CD1c-positive myeloid dendritic cell (primary cell): Measurements from ENCODE around the gene NASP.
A peak's percentile ranks its signal among the peaks of the same experiment; 100 is the strongest.

Experiments
- DNase-seq: peaks from one replicate; pipeline ENCODE4 v3.0.0-alpha.2; 2016; ENCODE audit errors: extremely low spot score

NASP gene

DNA sequence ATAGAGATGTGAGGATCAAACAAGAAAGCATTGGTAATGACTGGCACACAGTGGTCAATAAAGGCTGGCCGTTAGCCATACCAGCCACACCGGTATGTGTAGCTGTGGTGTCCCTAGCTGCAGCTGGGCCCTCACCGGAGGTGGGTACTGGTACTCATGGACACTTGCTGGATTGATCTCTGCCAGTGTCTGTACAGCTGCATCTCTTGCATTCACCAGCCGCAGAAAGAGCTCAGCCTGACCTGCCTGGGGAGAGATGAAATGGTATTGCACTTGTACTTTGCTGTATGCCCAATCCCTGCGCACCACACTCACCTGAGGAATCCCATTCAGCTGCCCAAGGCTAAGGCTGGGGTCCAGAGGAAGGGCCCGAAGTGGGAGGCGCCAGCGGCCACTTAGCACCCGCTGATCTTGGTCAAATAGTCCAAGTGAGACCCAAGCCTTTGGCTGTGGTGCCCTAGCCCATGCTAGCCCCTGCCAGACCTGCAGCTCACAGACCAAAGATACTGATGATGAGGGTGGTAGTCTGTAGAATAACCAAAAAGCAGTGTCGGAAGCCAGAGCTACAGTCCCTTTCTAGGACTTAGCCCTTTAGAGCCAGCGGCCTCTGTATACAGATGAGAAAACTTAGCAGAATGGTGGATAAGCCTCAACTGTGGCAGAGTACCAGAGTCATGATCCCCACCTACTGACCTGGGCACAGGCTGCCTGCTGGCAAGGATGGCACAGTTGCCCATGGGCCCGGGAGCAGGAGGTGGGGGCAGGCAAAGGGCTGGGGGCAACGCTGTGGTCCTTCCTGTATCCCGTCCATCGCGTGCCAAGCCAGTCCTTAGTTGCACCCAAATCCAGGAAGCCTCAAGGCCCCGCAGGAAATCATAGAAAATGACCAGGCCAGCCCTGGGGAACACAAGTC, 37.0 kb downstream of the NASP start:
- DNase-seq: no peak

DNA sequence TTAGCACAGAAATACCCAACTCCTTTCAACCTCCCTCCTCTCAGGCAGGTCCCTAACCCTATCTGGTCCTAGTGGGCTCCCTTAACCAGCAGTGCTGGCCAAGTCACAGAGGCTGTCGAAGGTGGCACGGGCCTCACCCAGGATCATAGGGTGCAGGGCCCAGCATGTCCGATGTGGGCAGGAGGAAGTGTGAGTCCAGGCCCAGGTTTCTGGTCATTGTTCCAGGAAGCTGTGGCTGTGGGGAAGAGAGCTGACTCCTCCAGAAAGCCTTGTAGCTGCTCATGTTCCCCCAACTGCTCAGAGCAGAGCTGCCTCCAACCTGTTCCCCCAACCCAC, 37.6 kb downstream of the NASP start:
- peak; percentile 20 for DNase-seq

GRCh38 chr1:45621895-45622523, 38.2 kb downstream of the NASP start:
- no peak for DNase-seq

DNA sequence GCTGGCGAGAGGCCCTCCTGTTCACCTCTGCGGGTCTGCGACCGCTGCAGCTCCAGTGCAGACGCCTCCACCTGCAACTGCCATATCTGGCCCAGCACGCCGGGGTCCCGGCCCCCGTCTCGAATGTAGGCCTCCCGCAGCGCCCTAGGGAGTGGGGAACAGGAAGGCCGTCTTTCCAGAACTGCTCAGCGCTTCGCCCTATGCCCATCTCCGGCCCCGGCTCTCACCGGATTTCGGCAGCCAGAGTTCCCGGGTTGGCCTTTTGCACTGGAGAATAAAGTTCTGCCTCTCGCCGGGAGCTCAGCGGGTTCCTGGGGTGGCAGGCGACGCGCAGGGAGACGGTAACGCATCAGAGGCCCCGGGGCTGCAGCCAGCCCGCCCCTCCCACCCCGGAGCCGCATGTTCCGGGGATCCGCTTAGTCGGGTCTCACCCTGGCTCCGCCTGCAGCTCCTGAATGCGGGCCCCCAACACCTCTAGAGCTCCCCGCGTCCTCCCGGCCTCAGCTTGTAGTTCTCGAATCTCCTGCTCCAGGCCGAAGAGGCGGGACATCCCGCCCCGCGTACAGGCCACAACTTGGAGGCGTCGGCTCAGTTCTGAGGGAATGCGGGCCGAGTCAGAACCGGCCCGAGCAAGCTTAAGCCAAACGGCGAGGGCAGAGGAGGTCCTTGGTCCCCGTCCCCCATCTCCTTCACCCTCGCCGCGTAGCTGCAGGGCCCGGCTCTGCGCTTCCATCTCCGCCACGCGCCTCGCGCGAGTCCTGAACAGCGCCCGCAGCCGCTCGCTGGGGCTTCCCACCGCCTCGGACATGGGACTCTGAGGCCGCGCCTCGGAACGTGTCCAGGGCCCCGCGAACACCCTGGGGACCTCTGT, 38.9 kb downstream of the NASP start:
- no peak for DNase-seq

DNA sequence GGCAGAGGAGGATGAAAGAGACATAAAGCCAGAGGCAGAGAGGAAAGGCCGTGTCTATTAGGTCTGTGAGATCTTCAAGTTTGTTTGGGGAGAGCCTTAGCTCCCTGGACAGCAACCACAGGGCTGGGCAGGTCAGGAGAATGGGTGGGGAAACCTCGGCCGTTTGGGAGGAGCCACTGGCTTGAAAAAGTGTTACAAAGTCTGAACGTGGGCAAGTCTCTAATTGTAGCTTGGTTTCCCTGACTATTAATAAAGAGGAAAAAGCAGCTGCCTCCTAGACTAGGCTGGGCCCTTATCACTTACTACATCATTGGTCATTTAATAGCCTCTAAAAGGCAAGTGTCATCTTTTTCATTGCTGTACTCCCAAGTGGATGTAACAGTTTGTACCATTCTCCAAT, 40.1 kb downstream of the NASP start, which contains the start of gene CCDC17:
CCDC17 (minus strand) TSS at position 83 of the 400 bp plus-strand sequence. CDS start 145 bp downstream, outside the sequence.
- DNase-seq: no peak

- DNase-seq: no peak
Measured at GRCh38 chr1:45629035-45629434, 45.2 kb downstream of the NASP start.

GRCh38 chr1:45630429-45630828, 46.6 kb downstream of the NASP start:
- DNase-seq: no peak

DNA sequence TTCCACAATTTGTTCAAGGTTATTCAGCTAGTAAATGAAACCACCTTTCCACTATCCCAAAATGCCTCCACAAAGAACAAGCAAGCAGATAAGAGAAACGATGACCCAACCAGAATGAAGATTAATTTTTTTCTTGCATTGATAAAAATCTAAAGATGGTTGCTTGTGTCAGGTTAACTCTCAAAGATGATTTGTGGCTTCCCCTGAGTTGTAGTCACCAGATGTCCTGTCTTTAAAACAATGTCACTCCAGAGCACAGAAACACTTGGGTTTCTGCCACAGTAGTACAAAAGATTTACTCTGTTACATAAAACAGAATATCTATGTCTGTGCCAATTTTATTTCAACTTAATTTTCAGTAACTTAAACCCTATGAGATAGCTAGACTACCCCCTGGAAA, 51.4 kb downstream of the NASP start:
- DNase-seq: no peak

DNA sequence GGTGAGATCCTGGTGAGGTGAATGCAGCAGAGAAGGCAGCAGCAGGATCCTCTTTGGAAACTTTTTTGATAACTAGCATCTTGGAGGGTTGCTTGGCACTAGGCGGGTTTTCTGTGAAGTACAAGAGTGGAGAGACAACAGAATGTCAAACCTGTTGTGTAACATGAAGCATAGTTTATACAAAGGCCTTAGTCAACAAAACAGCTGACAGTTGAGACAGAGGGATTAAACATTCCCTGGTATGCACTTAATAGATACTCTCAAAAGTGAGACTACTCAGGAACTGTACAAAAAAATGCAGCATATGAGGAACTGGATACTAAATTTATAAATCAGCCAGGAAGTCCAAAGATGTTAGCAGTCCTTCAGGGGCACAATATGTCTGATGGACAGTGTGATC, 56.5 kb downstream of the NASP start:
- no peak for DNase-seq

DNA sequence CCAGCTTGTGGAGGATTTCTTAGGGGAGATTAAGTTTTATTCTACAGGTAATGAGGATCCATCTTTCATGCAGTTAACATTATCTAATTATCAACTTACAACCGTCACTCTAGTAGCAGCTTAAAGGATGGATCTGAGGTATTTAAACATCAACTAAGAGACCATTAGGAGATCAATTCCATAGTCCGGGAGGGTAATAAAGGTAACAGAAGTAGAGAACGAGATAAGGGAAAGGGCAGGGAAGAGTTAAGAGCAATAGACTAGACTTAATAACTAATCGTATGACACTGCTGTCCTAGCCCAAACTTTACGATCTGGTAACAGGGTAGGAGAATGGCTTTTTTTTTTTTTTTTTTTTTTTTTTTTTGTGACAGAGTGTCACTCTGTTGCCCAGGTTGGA, 59.5 kb downstream of the NASP start:
- DNase-seq: no peak

DNA sequence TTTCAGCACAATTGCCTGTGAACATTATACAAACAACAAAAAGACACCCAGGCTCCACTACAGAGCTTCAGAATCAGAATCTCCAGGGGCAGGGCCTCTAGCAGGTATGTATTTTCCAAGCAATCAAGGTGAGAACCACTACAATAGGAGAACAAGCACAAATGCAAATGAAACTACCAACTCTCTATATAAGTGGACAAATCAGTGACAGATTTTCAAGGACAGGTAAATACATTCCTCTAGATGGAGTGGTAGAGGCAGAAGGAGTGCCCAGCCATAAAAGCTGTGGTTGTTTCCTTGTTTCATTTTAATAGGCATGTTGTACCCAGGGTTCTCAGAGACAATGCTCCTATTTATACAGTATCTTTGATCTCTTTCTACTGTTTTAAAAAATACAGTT, 60.1 kb downstream of the NASP start:
- no peak for DNase-seq

DNA sequence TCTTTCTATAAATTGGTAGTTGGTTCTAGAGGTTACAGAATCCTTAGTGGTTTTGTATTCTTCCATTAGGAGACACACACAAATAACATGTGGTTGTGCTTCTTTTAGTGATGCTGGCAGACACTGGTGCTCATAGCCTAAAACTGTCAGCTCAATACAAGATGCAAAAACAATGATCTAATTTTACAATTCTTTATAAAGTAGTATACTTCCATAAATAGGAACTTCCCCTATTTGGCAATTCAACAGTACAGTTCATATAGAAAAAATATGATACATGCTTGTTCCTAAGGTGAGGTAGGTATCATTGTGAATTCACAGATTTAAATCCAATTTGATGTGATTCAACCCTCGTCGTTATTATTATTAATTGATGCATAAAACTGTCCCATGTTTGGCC, 60.8 kb downstream of the NASP start:
- peak; percentile 19 for DNase-seq

DNA sequence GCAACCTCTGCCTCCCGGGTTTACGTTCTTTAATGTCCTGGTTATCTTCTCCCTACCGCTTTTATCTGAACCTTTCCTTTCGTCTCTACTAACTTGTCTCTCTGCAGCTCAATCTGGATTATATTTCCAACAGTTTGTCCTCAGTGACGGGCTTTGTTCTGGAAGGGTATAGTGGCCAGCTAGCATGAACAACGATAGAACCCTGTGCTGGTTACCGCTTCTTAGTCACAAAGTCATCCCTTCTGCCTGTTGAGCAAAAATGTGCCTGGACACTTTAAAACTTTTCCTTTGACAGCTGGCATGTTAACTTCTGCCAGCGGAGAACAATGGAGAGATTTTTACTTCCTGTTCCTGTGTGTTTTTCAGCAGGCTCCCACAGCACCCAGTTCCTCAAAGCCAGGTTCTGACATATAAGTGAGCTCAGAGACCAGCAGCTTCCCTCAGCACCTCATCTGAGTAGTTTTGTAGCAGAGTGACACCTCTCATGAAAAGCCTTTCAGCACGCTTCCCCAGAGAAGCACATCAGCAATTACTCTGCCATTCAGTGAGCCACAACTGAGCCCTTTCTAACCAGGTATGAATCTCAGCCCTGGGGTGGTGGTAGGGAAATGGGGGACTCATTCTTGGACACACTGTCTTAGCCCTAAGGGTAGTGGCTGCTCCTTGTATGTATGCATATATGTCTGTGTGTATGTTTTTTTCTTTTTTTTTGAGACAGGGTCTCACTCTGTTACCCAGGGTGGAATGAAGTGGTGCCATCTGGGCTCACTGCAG, 63.6 kb downstream of the NASP start:
- DNase-seq: peak; percentile 72

DNA sequence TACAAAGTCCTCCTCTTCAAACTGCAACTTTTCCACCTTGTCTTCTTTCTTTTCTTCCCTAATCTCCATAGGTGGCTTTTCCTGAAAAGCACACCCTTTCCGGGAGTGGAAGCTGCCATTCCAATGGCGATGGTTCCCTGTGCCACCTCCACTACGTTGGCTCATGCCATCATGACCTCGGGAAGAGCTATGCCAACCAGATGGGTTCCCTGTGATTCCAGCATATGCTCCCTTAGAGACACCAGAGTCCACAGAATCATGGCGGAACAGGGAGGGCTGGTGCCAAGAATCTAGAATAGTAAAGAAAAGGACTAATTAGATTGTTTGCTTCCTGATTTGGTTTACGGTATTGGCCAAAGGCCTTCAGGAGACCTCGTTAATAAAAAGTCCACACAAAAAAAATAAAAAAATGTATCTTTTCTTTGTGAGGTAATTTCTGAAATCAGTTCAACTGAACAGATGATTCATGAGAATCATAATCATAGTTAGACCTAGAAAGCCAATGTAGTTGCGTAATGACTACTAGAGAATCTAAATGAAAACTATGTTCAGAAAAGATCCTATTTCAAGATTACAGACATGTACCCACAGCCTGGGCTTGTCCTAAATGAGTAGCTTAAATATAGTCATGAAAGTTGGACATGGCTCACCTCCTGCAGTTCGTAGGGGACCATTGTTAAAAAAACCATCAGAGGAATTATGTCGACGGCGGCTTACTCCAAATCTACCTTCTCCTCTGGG, 70.9 kb downstream of the NASP start:
- DNase-seq: no peak

- no peak for DNase-seq
Measured at GRCh38 chr1:45656573-45657226, 72.9 kb downstream of the NASP start.

GRCh38 chr1:45658171-45658570, 74.3 kb downstream of the NASP start:
- no peak for DNase-seq

- DNase-seq: no peak
Measured at GRCh38 chr1:45659222-45659621, 75.4 kb downstream of the NASP start.

DNA sequence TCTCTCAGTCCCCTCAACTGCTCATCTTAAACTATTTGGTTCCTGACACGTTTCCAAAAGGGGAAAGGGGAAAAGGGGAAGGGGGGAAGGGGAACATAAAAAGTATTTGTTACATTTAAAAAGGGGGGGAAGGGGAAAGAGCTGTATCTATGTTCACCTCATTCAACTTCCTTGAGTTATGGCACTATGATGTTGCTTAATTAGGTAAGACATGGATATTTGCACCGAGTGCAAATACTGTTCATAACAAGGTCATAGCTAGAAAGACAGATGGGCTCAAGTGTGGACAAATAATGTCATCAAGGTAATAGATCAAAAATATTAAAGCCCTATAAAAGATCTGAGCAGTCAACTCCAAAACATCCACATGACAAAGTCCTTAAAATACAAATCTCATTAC, 76.5 kb downstream of the NASP start:
- no peak for DNase-seq

DNA sequence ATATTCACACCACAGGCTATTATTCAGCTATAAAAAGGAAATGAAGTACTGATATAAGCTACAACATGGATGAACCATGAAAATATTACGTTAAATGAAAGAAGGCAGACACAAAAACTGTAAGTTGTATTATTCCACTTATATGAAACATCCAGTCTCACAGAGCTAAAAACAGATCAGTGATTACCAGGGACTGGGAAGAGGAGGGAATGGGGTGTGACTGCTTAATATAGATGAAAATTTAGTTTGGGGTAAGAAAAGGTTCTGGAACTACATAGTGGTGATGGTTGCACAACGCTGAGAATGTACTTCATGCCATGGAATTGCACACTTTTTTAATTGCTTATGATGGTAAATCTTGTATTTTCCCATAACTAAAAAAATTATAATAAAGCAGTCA, 83.0 kb downstream of the NASP start:
- no peak for DNase-seq
